HG03469 (cell line): ENCODE data around the gene SEC61A2.

ENCODE experiments used
- ATAC-seq: cut with Tn5 transposase; IDR thresholded peaks from one replicate; pipeline ENCODE4 v1.9.1; 2021; ENCODE audit warnings: mild to moderate bottlenecking, moderate library complexity, moderate number of reproducible peaks; ENCODE audit not compliant: unreplicated experiment

SEC61A2 gene

DNA sequence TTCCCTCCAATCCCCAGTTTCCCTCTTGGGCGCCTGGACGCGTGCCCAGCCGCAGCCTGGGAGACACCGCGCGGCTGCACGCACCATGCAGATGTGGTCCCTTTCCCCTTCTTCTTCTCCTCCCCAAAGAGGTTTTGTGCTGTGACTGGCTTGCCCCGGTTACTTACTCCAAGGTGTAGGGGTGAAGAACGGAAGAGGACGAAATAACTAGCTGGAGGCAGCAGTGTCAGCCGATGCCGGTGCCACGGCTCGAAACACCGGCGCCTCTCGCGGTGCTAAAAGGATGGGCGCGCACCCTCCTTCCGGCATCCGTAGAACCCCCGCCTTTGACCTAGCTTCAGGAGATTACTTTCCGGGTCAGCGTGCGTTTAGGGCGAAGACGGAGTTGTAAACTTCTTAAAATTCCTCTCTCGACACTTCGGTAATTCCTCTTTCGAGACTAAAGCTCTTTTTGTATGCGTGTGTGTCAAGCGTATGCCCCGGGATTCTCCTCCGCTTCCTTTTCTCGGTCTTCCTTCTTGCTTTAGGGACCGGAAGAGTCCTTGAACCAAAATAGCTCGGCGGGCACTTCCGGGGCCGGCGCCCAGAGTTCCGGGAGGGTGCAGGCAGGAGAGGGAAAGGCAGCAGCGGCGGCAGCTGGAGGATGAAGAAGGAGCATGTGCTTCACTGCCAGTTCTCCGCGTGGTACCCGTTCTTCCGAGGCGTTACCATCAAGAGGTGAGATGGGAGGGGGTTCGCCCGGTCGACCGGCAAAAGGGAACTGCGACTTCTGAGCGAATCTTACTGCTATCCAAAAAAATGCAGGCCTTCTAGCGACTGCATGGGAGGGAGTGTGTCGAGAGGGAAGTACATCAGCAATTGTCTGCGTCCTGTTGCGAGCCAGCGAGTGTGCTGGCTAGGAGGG lies 66.4 kb downstream of the SEC61A2 start, which contains the start of the genes CDC123 and NUDT5:
Gene CDC123 (plus strand): TSS at position 586 of the 904 bp plus-strand sequence. CDS start 58 bp downstream, at position 644.
Gene NUDT5 (minus strand): TSS at position 289 of the 904 bp plus-strand sequence. CDS start 9,600 bp downstream, outside the sequence.
- peak; percentile 61 for ATAC-seq

DNA sequence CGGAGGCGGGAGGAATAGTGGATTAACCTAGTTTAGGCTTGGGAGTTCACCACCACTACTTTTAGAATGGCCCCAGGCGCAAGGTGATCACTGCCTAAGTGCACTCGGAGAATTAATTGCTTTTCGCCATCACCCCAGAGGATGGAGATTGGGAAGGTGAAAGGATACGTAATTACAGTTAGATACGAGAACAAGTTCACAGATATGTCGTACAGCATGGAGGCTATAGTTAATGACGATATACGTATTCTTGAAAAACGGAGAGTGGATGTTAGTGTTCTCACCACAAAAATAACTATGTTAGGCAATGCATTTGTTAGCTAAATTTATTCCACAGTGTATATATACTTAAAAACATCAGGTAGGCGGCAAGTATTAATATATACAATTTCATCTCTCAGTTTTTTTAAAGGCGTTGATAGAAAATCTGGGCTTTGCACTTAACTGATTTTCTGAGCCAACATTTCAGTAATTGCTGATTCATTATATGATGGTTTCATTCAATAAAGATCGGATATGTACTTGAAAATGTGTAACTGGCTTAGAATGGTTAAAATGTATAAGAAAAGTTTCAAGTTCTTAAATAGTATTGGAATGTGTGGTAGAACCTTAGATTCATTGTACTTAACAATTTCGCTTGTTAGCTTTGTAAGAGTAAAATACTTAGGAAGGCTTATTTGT lies 67.2 kb downstream of the SEC61A2 start:
- ATAC-seq = no peak

DNA sequence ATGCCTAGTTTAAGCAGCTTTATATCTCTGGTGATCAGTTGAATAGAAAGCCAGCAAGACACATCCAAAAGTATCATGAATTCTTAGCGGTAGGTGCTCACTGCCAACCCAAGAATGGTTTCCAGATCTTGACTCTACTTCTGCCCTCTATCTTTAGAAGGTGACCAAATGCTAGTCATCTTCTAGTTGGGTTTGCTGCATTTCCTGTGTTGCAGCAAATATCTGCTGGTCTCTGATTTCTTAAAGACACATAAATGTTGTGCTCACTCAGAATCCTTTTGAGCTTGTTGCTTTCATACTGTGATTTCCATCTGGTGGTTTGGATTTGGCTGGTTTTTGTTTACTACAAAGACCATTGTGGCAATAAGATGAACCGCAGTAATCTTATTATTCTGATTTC lies 68.7 kb downstream of the SEC61A2 start:
- no peak for ATAC-seq

DNA sequence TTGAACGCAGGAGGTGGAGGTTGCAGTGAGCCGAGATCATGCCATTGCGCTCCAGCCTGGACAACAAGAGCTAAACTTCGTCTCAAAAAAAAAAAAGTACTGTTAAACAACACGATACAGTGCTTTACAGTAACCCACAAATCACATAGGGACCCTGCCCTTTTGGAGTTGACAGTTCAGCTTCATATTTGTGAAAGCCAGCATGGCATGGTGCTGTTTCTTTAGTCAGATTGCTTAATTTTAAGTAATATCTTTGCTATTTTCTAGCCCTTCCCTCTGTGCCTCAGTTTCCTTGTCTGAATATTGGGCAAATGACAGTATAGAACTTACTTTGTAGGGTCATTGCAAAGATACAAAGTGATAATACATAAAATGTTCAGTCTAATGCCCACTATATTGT lies 71.4 kb downstream of the SEC61A2 start:
- no peak for ATAC-seq

DNA sequence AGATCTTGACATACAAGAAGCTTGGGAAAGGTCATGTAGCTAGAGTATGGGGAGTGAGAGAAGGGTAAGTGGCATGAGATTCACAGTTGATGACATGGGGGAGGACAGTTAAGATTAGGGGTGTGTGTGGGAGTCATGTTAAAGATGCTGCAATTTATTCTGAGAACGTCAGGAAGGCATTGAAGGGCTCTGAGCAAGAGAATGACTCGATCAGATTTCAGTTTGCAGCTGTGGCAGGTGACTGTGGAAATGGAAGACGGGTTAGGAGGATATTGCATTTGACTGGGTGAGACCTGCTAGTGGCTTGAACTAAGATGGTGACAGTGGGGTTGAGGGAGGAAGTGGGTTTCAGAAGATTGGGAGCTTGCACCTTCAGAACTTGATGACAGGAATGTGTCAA lies 72.1 kb downstream of the SEC61A2 start:
- no peak for ATAC-seq

DNA sequence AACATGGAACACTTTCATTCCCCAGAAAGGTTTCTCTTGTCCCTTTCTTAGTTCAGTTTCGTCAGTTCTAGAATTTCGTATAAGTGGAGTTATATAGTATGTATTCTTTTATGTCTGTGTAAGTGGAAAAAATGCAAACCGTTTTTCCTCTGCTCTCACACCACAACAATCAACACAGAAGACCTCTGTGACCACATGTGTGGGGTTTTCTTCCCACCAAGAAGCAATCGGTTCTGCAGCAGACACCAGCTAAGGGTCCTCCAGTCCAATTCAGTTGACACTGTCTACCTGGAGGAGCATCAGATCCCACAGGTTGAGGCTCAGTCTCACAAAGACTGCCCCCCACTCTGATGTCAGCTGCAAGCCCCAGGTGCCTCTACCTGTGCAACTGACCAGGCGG lies 72.7 kb downstream of the SEC61A2 start:
- ATAC-seq = no peak

DNA sequence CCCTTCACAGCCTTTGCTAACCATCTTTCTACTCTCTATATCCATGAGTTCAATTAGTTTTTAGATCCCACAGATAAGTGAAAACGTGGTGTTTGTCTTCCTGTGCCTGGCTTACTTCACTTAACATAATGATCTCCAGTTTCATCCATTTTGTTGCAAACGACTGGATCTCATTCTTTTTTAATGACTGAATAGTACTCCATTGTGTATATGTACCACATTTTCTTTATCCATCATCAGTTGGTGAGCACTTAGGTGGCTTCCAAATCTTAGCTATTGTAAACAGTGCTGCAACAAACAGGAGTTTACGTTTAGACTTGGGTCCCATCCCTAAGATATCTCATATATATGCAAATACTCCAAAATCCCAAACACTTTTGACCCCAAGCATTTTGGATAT lies 75.6 kb downstream of the SEC61A2 start:
- no peak for ATAC-seq

DNA sequence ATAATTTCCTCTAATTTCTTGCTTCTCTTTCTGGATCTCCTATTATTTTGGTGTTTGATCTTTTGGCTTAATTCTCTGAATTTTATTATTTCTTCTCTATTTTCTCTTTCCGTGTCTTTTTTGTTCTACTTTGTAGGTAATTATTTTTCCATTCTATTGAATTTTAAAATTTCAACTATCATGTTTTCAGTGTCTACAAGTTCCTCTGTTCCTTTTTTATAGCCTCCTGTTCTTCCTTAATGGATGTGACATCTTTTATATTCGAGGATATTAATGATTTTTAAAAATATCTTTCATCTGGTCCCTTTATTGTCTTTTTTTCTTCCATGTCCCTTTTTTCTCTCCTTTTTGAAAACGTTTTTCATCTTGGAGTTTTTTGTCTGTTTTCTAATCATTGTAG lies 77.6 kb downstream of the SEC61A2 start:
- no peak for ATAC-seq

DNA sequence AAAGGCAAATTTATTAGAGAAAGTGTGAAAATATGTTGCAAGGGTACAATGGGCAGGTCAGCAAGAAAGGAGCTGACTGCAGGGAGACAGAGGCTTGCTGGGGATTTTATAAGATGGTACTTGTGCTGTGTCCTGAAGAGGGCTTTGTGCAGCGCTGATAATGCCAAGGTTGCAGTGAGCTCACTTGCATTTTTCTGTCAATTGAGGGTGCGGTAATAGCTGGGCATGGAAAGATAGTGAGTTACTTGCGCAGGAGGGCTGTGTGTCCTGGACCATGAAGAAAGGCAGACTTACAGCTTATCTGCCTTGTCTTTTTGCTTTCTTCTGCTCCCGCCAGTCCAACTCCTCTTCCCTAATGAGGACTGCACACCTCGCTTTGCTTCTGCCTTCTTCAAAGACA lies 79.0 kb downstream of the SEC61A2 start:
- no peak for ATAC-seq

DNA sequence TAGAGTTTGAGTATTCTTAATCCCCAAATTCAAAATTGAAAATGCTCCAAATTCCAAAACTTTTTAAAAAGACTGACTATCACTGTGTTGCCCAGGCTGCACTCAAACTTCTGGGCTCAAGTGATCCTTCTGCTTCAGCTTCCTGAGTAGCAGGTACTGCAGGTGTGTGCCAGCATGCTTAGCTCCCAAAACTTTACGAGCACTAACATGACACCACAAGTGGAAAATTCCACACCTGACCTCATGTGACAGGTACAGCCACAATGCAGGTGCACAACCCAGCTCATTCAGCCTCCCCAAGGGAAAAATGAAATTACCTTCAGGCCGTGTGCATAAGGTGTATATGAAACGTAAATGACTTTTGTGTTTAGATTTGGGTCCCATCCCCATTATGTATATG lies 83.0 kb downstream of the SEC61A2 start:
- no peak for ATAC-seq

DNA sequence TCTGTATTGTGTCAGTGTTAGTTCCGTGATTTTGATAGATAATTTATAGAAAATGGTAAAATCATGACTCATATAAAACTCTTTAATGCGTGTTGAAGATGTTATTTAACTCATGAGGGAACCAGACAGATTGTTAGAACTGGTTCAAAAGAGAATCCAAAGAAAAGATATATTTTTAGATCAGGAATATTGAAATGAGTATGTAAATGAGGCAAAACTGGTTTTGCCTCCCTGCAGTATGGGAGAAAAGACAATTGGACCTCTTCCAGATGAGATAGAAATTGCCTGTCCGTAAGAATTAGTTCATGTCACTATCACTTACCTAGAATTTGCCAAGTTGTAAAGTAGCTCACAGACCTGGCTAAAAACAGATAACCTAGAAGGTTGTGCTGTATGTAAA lies 84.1 kb downstream of the SEC61A2 start:
- no peak for ATAC-seq

DNA sequence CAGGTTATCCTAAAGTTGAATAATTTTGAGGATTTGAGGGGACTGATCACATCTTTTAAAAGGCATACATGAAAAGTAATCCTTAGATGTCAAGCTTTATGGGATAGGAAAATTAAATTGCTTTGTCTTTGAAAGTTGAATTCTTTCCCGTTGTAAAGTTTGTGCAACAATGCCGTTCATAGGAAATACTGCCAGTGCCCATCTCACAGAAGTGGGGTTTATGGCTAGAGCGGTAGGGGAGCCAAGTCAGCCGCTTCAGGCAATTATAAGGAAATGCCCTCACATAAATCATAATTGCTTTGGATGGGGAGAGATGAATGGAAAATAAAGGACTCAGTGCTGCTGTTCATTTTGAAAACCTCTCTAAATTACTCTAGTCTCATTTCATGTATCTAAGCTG lies 84.6 kb downstream of the SEC61A2 start:
- ATAC-seq = no peak

DNA sequence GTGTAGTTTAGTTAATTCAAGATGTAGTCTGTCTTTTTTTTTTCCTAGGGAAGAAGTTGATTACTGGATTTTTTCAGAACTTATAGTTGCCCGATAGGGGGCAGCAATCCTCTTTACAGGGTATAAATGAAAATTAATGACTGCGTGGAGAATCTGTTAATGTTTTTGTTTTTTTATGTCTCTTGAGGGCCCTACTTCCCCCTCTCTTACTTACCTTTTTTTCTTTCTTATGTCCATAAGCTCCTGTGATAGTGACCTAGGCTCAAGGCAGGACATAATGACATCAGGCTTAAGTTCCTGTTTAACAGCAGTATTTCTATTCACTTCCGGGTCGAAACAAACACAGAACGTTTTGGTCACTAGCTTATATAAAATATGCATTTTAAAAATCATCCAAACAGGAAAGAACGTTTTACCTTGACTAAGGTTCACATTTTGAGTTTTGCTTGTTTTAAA lies 85.3 kb downstream of the SEC61A2 start:
- no peak for ATAC-seq
